Left lung (tissue), 10 donors: ENCODE measurements around the gene MED13. TPM values are rescaled to one million over a fixed set of nuclear protein-coding genes. Genes with fewer than 3 reads are reported as not detected.

ENCODE experiments used
- ATAC-seq: fragments of 200-7000 bp; cut with Tn5 transposase; one replicate; pipeline ENCODE4 v1.9.1; 2020; ENCODE audit warnings: moderate library complexity
- DNase-seq, 4 donors: peaks; one replicate each; pipeline ENCODE4 v3.0.0-alpha.2; 2013 to 2020
- H3K27ac ChIP-seq, 2 donors: fragments of 200-600 bp; sonication (generic) in 1 of 2; one replicate each; pipeline versions ENCODE4 v1.5.0 to v1.8.0; 2020 to 2021
- H3K27me3 ChIP-seq, 2 donors: fragments of 200-600 bp; sonication (generic) in 1 of 2; one replicate each; pipeline versions ENCODE4 v1.5.0 to v1.8.0; 2020 to 2021
- H3K36me3 ChIP-seq, 2 donors: fragments of 200-600 bp; sonication (generic) in 1 of 2; one replicate each; pipeline versions ENCODE4 v1.5.0 to v1.8.0; 2020 to 2021
- H3K4me1 ChIP-seq, 2 donors: fragments of 200-600 bp; one replicate each; pipeline ENCODE4 v1.8.0; 2021
- H3K4me3 ChIP-seq, 2 donors: fragments of 200-600 bp; sonication (generic) in 1 of 2; one replicate each; pipeline versions ENCODE4 v1.5.0 to v1.8.0; 2020 to 2021; ENCODE audit warnings: mild to moderate bottlenecking in 1 of 2
- H3K9me3 ChIP-seq, 2 donors: fragments of 200-600 bp; sonication (generic) in 1 of 2; one replicate each; pipeline versions ENCODE4 v1.5.0 to v1.8.0; 2020 to 2021
- CTCF ChIP-seq, 2 donors: fragments of 200-600 bp; sonication (generic) in 1 of 2; IDR thresholded peaks; one replicate each; pipeline versions ENCODE4 v1.5.0 to v1.8.0; 2021; ENCODE audit warnings: antibody characterized with exemption in 2 of 2
- intact Hi-C, 2 donors: fragments of 100-400 bp; cut with DNase I; formaldehyde crosslinking; loops; one replicate each; pipeline versions ENCODE4 v1.11.2 to v1.14.2; 2022
- polyA plus RNA-seq, 6 donors: library from polyadenylated mRNA; unstranded; fragments of 120-200 nt; gene quantifications; one replicate each; pipeline ENCODE4 v1.2.1, GENCODE V29; 2013; ENCODE audit not compliant: insufficient read length in 6 of 6
- total RNA-seq, 2 donors: library from RNA; stranded (reverse); fragmentation: NEBNext Ultra II Directional; extraction: Animal tissue kit (Norgen Biotek cat#: 25700); gene quantifications; one replicate each; pipeline ENCODE4 v1.2.1, GENCODE V29; 2021
- donor health status: DM: no; HTN: yes; CAD: no.
- donor health status: DM: no; HTN: no; CAD: no.

The MED13 gene
- total and polyA plus RNA-seq, 8 donors, result 51.1 to 65.1 (median 53.5) TPM

- no peak for ATAC-seq
Observed at GRCh38 chr17:62090021-62090824, 25.1 kb upstream of the MED13 start.

GRCh38 chr17:62089334-62089733 is 24.3 kb upstream of the MED13 start:
- H3K4me1 ChIP-seq, result peaks cover 0 to 6% of the 10 kb centered on the region in 2 donors
- DNase-seq (no peak), ATAC-seq (no peak)
- no peaks in the 10 kb centered on the region for H3K27me3 ChIP-seq
- no peaks in the 10 kb centered on the region for H3K9me3 ChIP-seq
- no peaks in the 10 kb centered on the region for H3K36me3 ChIP-seq
- intact Hi-C loops, result no loop called here
- H3K27ac ChIP-seq, result no peak overlapping the region
- TF ChIP-seq CTCF (IDR thresholded peaks at IDR 0.05), result no peak
- H3K4me3 ChIP-seq, result no peak overlapping the region

More at GRCh38 chr17:62090021-62090824, 25.1 kb upstream of the MED13 start:
- Histone ChIP-seq H3K9me3 (no peaks in the 10 kb centered on the region), H3K27me3 (no peaks in the 10 kb centered on the region), H3K36me3 (no peaks in the 10 kb centered on the region), H3K4me1 (peaks cover 0 to 6% of the 10 kb centered on the region in 2 donors), H3K27ac (no peak overlapping the region), H3K4me3 (no peak overlapping the region)
- intact Hi-C loops, result no loop called here
- no peak for DNase-seq
- no peak for TF ChIP-seq CTCF (IDR thresholded peaks at IDR 0.05)

GRCh38 chr17:62086737-62087136 is 21.7 kb upstream of the MED13 start:
- no peak overlapping the region for H3K27ac ChIP-seq
- no peak for TF ChIP-seq CTCF (IDR thresholded peaks at IDR 0.05)
- no peaks in the 10 kb centered on the region for H3K4me1 ChIP-seq
- no peaks in the 10 kb centered on the region for H3K9me3 ChIP-seq
- no peaks in the 10 kb centered on the region for H3K27me3 ChIP-seq
- H3K4me3 ChIP-seq, result no peak overlapping the region
- DNase-seq (no peak), ATAC-seq (no peak)
- intact Hi-C loops, result no loop called here
- H3K36me3 ChIP-seq, result no peaks in the 10 kb centered on the region

- DNase-seq (no peak), ATAC-seq (peak; percentile 84)
- no peaks in the 10 kb centered on the region for H3K36me3 ChIP-seq
- no peaks in the 10 kb centered on the region for H3K4me1 ChIP-seq
- intact Hi-C loops, result no loop called here
- no peak for TF ChIP-seq CTCF (IDR thresholded peaks at IDR 0.05)
- H3K27me3 ChIP-seq, result no peaks in the 10 kb centered on the region
- H3K9me3 ChIP-seq, result no peaks in the 10 kb centered on the region
- H3K4me3 ChIP-seq, result no peak overlapping the region
- peak overlapping the region in 1 of 2 donors; percentile 2 for H3K27ac ChIP-seq
Observed at GRCh38 chr17:62085511-62086408, 20.7 kb upstream of the MED13 start.

GRCh38 chr17:62084585-62084984 is 19.5 kb upstream of the MED13 start:
- intact Hi-C loops, result no loop called here
- DNase-seq (no peak), ATAC-seq (no peak)
- Histone ChIP-seq H3K4me1 (no peaks in the 10 kb centered on the region), H3K27ac (no peak overlapping the region), H3K9me3 (no peaks in the 10 kb centered on the region), H3K36me3 (no peaks in the 10 kb centered on the region), H3K27me3 (no peaks in the 10 kb centered on the region), H3K4me3 (no peak overlapping the region)
- TF ChIP-seq CTCF (IDR thresholded peaks at IDR 0.05), result no peak
